Lower lobe of right lung (tissue), 2 donors: ENCODE measurements around the gene TTC28. TPM values are rescaled to one million over a fixed set of nuclear protein-coding genes. Genes with fewer than 3 reads are reported as not detected.
"Not testable (repeated sequence)": the region's sequence is repeated elsewhere in the genome, so short reads cannot be mapped to it uniquely, and the experiment has no call there.

Source experiments
- ATAC-seq, 2 donors: fragments of 200-7000 bp; cut with Tn5 transposase; one replicate each; pipeline ENCODE4 v1.9.1; 2020 to 2022; ENCODE audit warnings: mild to moderate bottlenecking in 2 of 2, moderate library complexity in 2 of 2
- DNase-seq: peaks from one replicate; pipeline ENCODE4 v3.0.0-alpha.2; 2020
- H3K27ac ChIP-seq: fragments of 200-600 bp; one replicate; pipeline ENCODE4 v1.8.0; 2022
- H3K27me3 ChIP-seq: fragments of 200-600 bp; one replicate; pipeline ENCODE4 v1.8.0; 2022; ENCODE audit warnings: low read depth
- H3K36me3 ChIP-seq: fragments of 200-600 bp; one replicate; pipeline ENCODE4 v1.8.0; 2022; ENCODE audit warnings: mild to moderate bottlenecking
- H3K4me1 ChIP-seq: fragments of 200-600 bp; one replicate; pipeline ENCODE4 v1.8.0; 2022
- H3K4me3 ChIP-seq: fragments of 200-600 bp; one replicate; pipeline ENCODE4 v1.8.0; 2022; ENCODE audit warnings: mild to moderate bottlenecking
- H3K9me3 ChIP-seq: fragments of 200-600 bp; one replicate; pipeline ENCODE4 v1.8.0; 2022
- intact Hi-C: fragments of 100-400 bp; cut with DNase I; formaldehyde crosslinking; loops from one replicate; pipeline ENCODE4 v1.11.0; 2022
- total RNA-seq: library from RNA; stranded (reverse); fragmentation: NEBNext Ultra II Directional; extraction: Animal tissue kit (Norgen Biotek cat#: 25700); gene quantifications from one replicate; pipeline ENCODE4 v1.2.1, GENCODE V29; 2021
- TF ChIP-seq, protein P1 (sequence below): fragments of 200-600 bp; IDR thresholded peaks from one replicate; pipeline ENCODE4 v1.8.0; 2022; ENCODE audit warnings: antibody characterized with exemption, mild to moderate bottlenecking
- donor health status: DM: no; HTN: yes; CAD: no; lungs with severe emphysema.

Gene TTC28
- total RNA-seq, 1 donor from 2014 or later: 39.6 TPM

DNA sequence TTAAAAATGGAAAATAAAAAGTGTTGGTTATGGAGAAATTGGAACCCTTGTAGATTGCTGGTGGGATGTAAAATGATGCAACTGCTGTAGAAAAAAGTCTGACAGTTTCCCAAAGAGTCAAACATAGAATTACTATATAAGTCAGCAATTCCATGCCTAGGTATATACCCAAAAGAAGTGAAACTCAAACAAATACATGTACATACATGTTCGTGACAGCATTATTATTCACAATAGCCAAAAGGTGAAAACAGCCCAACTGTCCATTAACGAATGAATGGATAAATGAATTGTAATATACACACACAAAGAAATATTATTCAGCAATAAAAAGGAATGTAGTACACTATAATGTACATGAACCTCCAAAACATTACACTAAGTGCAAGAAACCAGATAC is 116.0 kb downstream of the TTC28 start:
- DNase-seq: no peak
- intact Hi-C loops: no loop called here
- no peak overlapping the region for H3K27ac ChIP-seq
- H3K4me3 ChIP-seq: no peak overlapping the region
- H3K36me3 ChIP-seq: no peaks in the 10 kb centered on the region
- no peak for ATAC-seq
- no peaks in the 10 kb centered on the region for H3K9me3 ChIP-seq
- TF ChIP-seq, protein P1, sequence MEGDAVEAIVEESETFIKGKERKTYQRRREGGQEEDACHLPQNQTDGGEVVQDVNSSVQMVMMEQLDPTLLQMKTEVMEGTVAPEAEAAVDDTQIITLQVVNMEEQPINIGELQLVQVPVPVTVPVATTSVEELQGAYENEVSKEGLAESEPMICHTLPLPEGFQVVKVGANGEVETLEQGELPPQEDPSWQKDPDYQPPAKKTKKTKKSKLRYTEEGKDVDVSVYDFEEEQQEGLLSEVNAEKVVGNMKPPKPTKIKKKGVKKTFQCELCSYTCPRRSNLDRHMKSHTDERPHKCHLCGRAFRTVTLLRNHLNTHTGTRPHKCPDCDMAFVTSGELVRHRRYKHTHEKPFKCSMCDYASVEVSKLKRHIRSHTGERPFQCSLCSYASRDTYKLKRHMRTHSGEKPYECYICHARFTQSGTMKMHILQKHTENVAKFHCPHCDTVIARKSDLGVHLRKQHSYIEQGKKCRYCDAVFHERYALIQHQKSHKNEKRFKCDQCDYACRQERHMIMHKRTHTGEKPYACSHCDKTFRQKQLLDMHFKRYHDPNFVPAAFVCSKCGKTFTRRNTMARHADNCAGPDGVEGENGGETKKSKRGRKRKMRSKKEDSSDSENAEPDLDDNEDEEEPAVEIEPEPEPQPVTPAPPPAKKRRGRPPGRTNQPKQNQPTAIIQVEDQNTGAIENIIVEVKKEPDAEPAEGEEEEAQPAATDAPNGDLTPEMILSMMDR: no peak
- no peaks in the 10 kb centered on the region for H3K27me3 ChIP-seq
- no peaks in the 10 kb centered on the region for H3K4me1 ChIP-seq

DNA sequence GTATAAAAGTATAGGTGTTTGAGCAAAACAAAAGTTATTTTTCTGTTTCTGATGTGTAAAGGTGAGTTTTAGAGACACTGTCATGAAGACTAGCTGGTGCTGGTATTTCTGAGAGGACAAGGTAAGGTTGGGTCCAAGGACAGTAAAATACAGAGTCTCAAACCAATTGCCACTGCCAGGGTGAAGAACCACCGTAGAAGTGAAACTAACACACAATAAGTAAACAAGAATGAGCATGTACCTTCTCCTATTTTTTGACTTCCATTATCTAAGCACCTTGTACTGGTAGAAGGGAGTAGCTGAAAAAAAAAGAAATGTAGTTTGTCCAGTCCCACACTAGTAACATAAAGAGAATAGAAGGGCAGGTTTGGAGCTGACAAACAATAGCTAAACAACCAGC is 117.3 kb downstream of the TTC28 start:
- H3K4me1 ChIP-seq: no peaks in the 10 kb centered on the region
- no peaks in the 10 kb centered on the region for H3K36me3 ChIP-seq
- no peak for ATAC-seq
- H3K27me3 ChIP-seq: no peaks in the 10 kb centered on the region
- intact Hi-C loops: no loop called here
- TF ChIP-seq, protein P1: no peak
- no peak overlapping the region for H3K4me3 ChIP-seq
- no peak for DNase-seq
- no peak overlapping the region for H3K27ac ChIP-seq
- no peaks in the 10 kb centered on the region for H3K9me3 ChIP-seq

DNA sequence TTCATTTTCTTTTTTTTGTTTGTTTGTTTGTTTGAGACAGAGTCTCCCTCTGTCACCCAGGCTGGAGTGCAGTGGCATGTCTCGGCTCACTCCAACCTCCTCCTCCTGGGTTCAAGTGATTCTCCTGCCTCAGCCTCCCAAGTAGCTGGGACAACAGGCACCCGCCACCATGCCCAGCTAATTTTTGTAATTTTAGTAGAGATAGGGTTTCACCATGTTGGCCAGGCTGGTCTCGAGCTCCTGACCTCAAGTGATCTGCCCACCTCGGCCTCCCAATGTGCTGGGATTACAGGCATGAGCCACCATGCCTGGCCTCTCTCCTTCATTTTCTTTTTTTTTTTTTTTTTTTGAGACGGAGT is 118.9 kb downstream of the TTC28 start:
- H3K4me1 ChIP-seq, H3K27me3 ChIP-seq, H3K9me3 ChIP-seq, H3K27ac ChIP-seq, DNase-seq, intact Hi-C loops, ATAC-seq, H3K4me3 ChIP-seq, H3K36me3 ChIP-seq: not testable (repeated sequence)

DNA sequence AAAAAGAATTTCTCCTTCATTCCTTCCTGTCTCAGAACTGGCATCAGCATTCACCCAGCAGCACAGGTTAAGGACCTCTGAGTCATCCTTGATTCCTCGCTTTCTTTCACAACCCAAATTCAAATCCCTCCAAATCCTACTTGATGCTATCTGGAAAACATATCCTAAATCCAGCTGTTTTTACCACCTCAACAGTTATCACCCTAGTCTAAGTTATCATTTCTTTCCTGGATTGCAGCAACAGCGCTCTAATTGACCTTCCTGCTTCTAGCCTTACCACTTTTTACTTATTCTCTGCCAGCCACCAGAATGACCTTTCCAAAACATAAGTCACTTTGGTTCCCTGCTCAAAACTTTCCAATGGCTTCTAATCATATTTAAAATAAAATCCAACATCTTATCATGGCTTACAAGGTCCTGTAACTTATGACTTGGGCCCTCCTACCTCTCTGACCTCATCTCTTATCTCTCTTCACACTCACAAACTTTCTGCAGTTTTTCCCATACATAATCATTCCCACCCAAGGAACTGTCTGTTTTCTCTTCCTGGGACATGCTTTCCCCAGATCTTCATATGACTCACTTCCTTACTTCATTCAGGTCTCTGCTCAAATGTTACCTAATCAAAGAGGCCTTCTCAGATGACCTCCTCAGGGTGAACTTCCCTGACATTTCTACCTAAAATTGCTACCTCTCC is 119.4 kb downstream of the TTC28 start:
- intact Hi-C loops: no loop called here
- TF ChIP-seq, protein P1: no peak
- Histone ChIP-seq H3K4me3 (no peak overlapping the region), H3K9me3 (no peaks in the 10 kb centered on the region), H3K4me1 (no peaks in the 10 kb centered on the region), H3K27me3 (no peaks in the 10 kb centered on the region), H3K36me3 (no peaks in the 10 kb centered on the region), H3K27ac (no peak overlapping the region)
- ATAC-seq (no peak), DNase-seq (no peak)

DNA sequence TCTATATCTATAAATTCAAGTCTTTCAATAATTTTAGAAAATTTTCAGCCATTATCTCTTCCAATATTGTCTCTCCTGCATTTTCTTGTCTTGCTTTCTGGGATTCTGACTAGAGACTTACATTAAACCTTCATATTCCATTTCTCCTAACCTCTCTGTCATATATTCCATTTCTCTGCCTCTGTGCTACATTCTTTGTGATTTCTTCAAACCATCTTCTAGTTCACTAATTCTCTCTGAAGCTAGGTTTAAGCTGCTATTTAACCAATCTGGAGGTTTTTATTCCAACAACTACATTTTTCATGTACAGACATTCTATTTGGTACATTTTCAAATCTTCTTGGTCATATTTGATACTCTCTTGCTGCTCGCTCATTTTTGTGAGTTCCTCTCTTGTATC is 122.5 kb downstream of the TTC28 start:
- Histone ChIP-seq H3K4me3 (no peak overlapping the region), H3K4me1 (no peaks in the 10 kb centered on the region), H3K27ac (no peak overlapping the region), H3K27me3 (no peaks in the 10 kb centered on the region), H3K9me3 (no peaks in the 10 kb centered on the region), H3K36me3 (no peaks in the 10 kb centered on the region)
- TF ChIP-seq, protein P1: no peak
- intact Hi-C loops: no loop called here
- DNase-seq: no peak
- no peak for ATAC-seq

DNA sequence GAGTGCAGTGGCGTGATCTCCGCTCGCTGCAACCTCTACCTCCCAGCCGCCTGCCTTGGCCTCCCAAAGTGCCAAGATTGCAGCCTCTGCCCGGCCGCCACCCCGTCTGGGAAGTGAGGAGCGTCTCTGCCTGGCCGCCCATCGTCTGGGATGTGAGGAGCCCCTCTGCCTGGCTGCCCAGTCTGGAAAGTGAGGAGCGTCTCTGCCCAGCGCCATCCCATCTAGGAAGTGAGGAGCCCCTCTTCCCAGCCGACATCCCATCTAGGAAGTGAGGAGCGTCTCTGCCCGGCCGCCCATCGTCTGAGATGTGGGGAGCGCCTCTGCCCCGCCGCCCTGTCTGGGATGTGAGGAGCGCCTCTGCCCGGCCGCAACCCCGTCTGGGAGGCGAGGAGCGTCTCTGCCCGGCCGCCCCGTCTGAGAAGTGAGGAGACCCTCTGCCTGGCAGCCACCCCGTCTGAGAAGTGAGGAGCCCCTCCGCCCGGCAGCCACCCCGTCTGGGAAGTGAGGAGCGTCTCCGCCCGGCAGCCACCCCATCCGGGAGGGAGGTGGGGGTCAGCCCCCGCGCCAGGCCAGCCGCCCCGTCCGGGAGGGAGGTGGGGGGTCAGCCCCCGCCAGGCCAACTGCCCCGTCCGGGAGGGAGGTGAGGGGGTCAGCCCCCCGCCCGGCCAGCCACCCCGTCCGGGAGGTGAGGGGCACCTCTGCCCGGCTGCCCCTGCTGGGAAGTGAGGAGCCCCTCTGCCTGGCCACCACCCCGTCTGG is 126.4 kb downstream of the TTC28 start:
- H3K36me3 ChIP-seq, intact Hi-C loops, H3K27me3 ChIP-seq, H3K4me1 ChIP-seq, DNase-seq, H3K27ac ChIP-seq, H3K4me3 ChIP-seq, H3K9me3 ChIP-seq, ATAC-seq: not testable (repeated sequence)
